ENCODE results near the gene TSPOAP1. TPM values are rescaled to one million over a fixed set of nuclear protein-coding genes. Genes with fewer than 3 reads are reported as not detected.

Gene TSPOAP1
- total RNA-seq, 1 donor from 2014 or later: 21.0 TPM

DNA sequence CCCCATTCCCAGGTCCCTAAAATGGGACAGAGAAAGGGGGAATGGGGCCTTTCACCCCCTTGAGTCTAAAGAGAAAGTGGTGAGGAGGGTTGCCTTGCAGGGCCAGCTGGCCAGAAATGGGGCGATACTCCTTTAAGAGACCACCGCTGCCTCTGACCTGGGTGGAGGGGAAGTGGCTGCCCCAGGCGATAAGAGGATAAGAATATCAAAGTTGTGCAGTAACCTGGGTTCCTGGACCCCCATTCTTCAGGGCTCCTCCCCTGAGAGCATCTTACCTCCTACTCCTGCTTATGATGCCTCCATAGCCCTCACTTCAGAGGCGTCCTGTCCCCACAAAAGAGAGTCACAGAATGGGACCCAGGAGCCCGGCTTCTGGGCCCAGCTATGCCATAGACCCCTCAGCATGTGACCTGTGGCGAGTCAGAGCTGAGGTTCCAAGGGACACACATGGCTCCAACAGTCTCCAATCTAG is 5.2 kb upstream of the TSPOAP1 start:
- Histone ChIP-seq H3K27ac (peak overlapping the region; percentile 92), H3K4me3 (peak overlapping the region; percentile 59), H3K36me3 (no peaks in the 10 kb centered on the region), H3K27me3 (no peaks in the 10 kb centered on the region), H3K4me1 (peaks cover 35% of the 10 kb centered on the region), H3K9me3 (no peaks in the 10 kb centered on the region)
- DNase-seq: peak; percentile 20
- TF ChIP-seq, protein P1, sequence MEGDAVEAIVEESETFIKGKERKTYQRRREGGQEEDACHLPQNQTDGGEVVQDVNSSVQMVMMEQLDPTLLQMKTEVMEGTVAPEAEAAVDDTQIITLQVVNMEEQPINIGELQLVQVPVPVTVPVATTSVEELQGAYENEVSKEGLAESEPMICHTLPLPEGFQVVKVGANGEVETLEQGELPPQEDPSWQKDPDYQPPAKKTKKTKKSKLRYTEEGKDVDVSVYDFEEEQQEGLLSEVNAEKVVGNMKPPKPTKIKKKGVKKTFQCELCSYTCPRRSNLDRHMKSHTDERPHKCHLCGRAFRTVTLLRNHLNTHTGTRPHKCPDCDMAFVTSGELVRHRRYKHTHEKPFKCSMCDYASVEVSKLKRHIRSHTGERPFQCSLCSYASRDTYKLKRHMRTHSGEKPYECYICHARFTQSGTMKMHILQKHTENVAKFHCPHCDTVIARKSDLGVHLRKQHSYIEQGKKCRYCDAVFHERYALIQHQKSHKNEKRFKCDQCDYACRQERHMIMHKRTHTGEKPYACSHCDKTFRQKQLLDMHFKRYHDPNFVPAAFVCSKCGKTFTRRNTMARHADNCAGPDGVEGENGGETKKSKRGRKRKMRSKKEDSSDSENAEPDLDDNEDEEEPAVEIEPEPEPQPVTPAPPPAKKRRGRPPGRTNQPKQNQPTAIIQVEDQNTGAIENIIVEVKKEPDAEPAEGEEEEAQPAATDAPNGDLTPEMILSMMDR (IDR thresholded peaks at IDR 0.05): no peak
- intact Hi-C loops (cut with DNase I): no loop called here
- ATAC-seq: no peak

DNA sequence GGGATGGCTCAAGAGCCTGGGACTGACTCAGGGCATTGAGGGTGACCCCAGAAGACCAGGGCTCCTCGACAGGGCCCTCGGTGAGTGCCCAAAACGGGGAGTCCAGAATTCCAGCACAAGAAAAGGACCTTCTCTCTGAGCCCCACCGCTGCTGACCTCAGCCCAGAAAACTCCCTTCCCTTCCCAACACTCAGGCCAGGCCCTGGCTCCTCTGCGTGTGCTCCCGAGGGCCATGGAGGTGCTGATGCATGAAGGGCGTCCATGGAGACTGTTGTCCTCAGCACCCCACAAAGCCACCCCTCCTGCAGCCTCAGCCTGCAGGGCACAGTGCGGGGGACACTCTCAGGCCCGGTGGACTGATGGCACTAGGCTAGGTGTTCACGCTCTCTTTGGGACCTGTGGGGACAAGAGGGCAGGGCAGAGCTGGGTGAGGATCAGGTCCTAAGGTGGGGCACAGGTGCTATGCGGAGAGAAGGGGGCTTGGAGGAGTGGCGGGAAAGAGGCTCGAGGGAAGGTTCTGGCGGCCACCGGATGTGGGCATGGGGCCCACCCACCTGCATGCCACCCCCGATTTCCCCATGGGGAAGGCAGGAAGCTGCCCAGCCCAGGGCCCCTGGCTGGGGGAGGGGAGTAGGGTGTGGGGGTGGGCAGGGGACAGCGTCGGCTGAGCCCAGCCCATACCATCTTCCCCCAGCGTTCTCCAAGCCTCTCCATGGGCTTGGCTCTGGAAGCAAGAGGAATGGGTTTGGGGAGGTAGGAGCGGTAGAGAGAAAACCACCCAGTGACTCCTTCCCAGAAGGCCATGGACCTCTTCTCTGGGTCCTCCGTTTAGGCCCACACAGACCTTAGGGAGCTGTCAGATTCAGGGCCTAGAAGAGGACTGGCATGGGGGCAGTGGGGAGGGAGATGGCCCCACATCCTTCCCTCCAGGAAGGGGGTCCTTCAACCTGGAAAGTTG is 4.5 kb upstream of the TSPOAP1 start:
- no peak for ATAC-seq
- peak overlapping the region; percentile 92 for H3K27ac ChIP-seq

DNA sequence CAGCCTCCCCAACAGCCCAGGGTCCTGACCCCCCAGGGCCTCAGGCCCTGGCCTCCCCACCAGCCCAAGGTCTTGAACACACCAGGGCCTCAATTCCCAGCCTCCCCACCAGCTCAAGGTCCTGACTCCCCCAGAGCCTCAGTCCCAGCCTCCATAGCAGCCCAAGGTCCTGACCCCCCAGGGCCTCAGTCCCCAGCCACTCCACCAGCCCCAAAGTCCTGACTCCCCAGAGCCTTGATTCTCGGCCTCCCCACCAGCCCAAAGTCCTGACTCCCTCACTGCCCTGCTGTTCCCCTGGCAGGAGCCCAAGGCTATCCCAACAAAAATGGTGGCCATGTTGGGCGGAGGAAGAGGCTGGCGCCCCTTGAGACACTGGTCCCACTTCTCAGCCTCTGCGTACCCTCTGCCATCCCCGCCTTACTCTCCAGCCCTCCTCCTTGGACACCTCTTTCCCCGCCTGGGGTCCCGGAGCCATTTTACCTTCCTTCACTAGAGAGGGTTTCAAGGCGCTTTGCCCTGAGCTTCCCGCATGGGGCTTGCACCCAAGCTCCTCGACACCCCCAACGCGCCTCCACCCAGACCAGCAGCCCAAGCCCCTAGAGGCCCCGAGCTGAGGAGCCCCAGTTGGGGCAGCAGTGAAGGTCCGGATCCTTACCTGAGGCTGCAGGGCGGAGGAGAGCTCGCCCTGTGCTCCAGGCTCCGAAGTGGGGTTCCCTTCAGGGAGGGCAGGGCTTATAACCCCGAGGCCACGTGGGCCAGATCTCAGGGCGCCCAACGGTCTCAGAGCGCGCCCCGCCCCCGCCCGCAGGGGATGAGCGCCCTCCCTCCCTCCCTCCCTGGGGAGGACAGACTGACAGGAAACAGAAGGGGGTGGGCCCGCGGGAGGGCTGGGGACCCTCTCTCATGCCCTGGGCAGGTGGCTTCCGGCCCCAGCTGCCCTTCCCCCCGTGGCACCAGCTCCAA is 3.5 kb upstream of the TSPOAP1 start:
- Histone ChIP-seq H3K4me1 (peaks cover 26% of the 10 kb centered on the region), H3K36me3 (no peaks in the 10 kb centered on the region), H3K27ac (peak overlapping the region; percentile 92), H3K4me3 (peak overlapping the region; percentile 59), H3K9me3 (no peaks in the 10 kb centered on the region), H3K27me3 (no peaks in the 10 kb centered on the region)
- DNase-seq: peak; percentile 91
- intact Hi-C loops (cut with DNase I): no loop called here
- ATAC-seq: peak; percentile 72
- TF ChIP-seq, protein P1 (IDR thresholded peaks at IDR 0.05): no peak

More for the DNA sequence above, 4.5 kb upstream of the TSPOAP1 start:
- TF ChIP-seq, protein P1 (IDR thresholded peaks at IDR 0.05): no peak
- H3K9me3 ChIP-seq: no peaks in the 10 kb centered on the region
- intact Hi-C loops (cut with DNase I): no loop called here
- H3K4me3 ChIP-seq: peak overlapping the region; percentile 59
- peak; percentile 67 for DNase-seq
- no peaks in the 10 kb centered on the region for H3K27me3 ChIP-seq
- H3K4me1 ChIP-seq: peaks cover 30% of the 10 kb centered on the region
- H3K36me3 ChIP-seq: no peaks in the 10 kb centered on the region

DNA sequence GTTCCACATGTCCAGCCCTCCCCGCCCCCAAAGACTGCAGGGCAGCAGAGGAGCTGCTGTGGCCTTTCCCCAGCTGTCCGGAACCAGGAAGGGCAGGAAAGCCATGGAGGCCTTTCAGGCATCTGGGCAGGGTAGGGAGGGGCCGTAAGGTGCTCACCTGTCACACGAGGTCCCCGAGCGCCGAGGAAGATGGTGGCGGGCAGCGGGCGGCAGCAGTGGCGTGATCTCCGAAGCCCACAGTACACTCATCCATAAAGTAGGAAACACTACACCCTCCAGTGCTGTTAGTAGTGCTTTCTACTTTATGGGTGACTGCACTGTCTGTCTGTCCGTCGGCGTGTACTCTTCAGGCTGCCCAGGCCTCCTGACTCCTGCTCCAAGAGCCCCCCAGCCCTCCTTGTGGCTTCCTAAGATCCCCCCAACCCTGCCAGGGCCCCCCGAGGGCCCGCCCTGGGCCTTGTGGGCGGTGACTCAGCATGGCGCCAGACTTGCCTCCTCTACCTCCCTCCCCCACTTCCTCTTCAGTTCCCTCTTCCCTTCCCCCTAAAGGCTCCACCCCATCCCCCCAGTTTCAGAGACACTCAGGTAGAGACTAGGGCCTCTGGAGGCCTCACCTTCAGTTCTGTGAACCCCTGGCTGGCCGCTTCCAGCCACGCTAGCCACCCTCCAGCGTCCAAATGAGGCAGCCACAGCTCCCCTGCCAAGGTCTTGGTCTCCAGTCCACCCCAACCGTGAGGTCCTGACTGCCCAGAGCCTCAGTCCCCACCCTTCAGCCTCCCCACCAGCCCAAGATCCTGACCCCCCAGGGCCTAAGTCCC is 2.6 kb upstream of the TSPOAP1 start:
- DNase-seq: peak; percentile 79
- Histone ChIP-seq H3K27me3 (no peaks in the 10 kb centered on the region), H3K36me3 (no peaks in the 10 kb centered on the region), H3K4me3 (peak overlapping the region; percentile 59), H3K4me1 (peaks cover 18% of the 10 kb centered on the region), H3K9me3 (no peaks in the 10 kb centered on the region), H3K27ac (peak overlapping the region; percentile 92)
- intact Hi-C loops (cut with DNase I): no loop called here
- peak; percentile 52 for ATAC-seq
- TF ChIP-seq, protein P1 (IDR thresholded peaks at IDR 0.05): no peak
